Body of pancreas (tissue), 4 donors: ENCODE results near the gene PGAP3.

Experiments
- CTCF ChIP-seq, 7 experiments: fragments of 450-650 bp in 4 of 7; fragments of 200-600 bp in 3 of 7; sonication (generic) in 3 of 7; IDR thresholded peaks; one replicate each; pipeline ENCODE4 v1.5.1; 2016 to 2019; ENCODE audit warnings: antibody characterized with exemption in 7 of 7
- POLR2A ChIP-seq, 3 donors: fragments of 450-650 bp; IDR thresholded peaks; one replicate each; pipeline ENCODE4 v1.6.1; 2016; ENCODE audit warnings: antibody characterized with exemption in 3 of 3, mild to moderate bottlenecking in 2 of 3

DNA sequence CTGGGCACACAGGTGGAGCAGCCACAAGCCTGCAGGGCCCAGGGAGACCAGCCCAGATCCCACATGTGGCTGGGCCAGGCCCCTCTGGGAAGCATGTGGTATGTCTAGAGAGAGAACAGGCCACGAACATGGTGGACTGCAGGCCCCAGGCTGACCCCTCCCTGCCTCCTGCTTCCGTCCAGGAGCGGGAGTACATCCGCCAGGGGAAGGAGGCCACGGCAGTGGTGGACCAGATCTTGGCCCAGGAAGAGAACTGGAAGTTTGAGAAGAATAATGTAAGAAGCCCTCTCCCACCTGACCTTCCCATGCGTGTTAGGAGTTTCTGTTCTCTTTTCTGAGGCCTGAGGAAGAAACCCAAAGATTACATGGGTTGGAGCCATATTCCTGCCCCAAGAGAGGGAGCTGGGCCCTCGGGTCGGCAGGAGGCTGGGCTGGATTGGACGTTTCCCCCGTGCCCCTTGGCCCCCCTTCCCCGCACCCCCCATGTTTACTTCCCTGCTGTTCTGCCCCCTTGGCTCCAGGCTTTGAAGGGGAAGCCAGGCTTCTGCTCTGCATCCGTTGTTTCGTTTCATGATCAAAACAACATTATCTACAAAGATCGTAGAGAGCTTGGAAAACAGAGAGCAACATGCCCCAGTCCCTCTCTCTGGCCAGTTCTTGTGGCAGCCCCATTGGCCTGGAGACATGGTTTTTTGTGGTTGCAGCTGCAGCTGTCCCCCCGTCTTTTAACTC lies 28.4 kb downstream of the PGAP3 start:
- no peak for TF ChIP-seq CTCF (IDR thresholded peaks at IDR 0.05)
- TF ChIP-seq POLR2A (IDR thresholded peaks at IDR 0.05), result no peak
